GM13976 (cell line): ENCODE measurements around the gene EEF1AKMT1.

ENCODE experiments used
- DNase-seq: peaks from one replicate; pipeline ENCODE4 v3.0.0; 2012; ENCODE audit warnings: low spot score
- in situ Hi-C: fragments of 300-500 bp; cut with MboI; formaldehyde crosslinking; loops from one replicate; pipeline ENCODE4 v1.12.0; 2022; ENCODE audit warnings: low sequenced_read_pairs, mixed read lengths, inconsistent platforms; ENCODE audit not compliant: unreplicated experiment
- TF ChIP-seq, protein P1 (sequence below): IDR thresholded peaks from 2 replicates; pipeline ENCODE4 v1.5.1; 2012; ENCODE audit warnings: borderline replicate concordance, mild to moderate bottlenecking; ENCODE audit not compliant: insufficient read depth; ENCODE audit errors: extremely low read depth, missing control alignments, control extremely low read depth

EEF1AKMT1 gene

DNA sequence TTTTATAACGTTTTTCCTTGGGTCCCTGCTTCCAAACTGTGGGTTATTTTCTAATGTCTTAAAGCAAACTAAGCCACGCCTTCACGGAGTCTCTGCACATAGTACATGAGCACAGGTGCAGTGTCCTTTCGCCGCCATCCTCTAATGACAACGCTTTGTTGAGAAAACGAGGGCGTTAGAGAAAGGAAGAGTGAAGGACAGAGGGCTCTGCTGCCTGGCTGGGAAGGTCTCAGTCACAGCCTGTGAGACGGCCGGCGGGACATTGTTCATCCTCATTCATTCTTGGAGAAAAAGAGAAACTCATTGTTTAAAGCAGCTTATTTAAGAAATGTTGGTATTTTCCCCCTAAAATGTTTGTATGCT, 60.8 kb downstream of the EEF1AKMT1 start:
- TF ChIP-seq, protein P1, sequence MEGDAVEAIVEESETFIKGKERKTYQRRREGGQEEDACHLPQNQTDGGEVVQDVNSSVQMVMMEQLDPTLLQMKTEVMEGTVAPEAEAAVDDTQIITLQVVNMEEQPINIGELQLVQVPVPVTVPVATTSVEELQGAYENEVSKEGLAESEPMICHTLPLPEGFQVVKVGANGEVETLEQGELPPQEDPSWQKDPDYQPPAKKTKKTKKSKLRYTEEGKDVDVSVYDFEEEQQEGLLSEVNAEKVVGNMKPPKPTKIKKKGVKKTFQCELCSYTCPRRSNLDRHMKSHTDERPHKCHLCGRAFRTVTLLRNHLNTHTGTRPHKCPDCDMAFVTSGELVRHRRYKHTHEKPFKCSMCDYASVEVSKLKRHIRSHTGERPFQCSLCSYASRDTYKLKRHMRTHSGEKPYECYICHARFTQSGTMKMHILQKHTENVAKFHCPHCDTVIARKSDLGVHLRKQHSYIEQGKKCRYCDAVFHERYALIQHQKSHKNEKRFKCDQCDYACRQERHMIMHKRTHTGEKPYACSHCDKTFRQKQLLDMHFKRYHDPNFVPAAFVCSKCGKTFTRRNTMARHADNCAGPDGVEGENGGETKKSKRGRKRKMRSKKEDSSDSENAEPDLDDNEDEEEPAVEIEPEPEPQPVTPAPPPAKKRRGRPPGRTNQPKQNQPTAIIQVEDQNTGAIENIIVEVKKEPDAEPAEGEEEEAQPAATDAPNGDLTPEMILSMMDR, result no peak
- DNase-seq, result no peak
- in situ Hi-C loops, result loop anchor here (25.0 kb wide), 1 partner anchor 526 kb away; the partner anchor contains the start of gene GJB2

DNA sequence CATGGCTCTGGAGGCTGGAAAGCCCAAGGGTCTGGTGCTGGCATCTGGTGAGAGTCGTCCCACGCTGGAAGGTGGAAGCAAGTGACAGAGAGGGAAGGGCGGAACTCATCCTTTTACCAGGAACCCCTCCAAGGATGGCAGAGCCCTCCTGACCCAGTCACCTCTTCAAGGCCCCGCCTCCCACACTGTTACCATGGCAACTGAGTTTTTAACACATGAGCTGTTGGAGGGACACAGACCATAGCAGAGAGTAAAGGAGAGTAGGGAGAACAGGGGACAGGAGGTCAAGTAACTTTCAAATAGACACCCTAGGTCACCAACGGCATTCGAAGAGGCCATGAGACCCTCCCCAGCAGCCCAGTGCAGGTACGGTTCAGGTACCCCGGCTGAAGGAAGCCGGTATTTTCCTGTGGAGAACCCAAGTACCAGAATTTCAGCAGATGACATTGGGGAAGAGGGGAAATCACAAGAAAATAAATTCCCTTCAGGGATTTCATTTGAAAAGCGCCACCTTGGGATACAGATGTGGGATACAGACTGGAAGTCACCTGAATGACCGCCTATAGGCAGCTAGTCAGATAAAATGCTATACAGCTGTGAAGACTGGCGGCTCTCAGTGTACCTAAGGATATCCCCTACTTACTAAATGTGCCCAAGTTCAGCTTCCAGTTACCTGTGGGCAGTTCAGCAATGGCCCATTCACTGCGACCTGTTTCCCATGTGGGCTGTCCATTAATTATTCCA, 62.3 kb downstream of the EEF1AKMT1 start:
- in situ Hi-C loops, result loop anchor here (25.0 kb wide), 1 partner anchor 524 kb away; the partner anchor contains the start of gene GJB2
- no peak for DNase-seq
- TF ChIP-seq, protein P1, result no peak

DNA sequence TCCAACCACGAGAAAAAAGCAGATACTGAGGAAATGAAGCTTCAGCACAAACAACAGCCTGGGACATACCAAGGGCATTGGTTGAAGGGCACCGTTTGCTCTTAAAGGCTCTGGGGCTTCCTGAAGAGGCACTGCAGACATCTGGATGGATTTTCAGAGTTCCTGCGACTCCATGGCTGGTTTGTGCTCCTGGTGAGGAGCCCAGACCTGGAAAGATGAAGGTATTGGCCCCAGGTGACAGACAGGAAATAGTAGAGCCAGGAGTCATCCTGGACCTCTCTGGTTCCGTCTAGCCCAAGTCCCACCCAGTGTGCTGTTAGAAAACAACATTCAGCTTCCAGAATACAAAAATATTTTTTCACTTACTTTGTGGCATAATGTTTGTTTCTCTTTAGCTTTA, 64.0 kb downstream of the EEF1AKMT1 start:
- TF ChIP-seq, protein P1, result no peak
- DNase-seq, result no peak
- in situ Hi-C loops, result loop anchor here (10.0 to 25.0 kb wide), 2 partner anchors 215 to 522 kb away; partner anchors contain the start of gene GJB2

DNA sequence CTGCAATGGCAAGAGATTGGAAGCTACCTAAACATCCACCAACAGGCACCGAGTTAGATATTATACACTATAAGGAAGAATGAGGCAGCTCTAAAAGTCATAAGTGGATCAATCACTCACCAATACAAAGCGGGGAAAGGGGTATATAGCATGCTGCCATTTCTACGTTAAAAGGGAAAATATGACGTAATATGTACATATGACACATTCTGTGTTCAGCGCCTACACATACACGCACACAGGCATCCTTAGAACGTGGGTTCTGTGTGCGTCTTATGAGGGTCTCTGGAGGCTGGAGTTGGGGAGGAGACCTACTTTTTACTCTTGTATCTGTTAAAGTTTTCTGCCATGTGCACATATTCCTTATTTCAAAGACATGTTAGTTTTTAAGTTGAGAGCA, 64.4 kb downstream of the EEF1AKMT1 start:
- in situ Hi-C loops, result loop anchor here (10.0 to 25.0 kb wide), 2 partner anchors 215 to 522 kb away; partner anchors contain the start of gene GJB2
- DNase-seq, result no peak
- TF ChIP-seq, protein P1, result no peak

DNA sequence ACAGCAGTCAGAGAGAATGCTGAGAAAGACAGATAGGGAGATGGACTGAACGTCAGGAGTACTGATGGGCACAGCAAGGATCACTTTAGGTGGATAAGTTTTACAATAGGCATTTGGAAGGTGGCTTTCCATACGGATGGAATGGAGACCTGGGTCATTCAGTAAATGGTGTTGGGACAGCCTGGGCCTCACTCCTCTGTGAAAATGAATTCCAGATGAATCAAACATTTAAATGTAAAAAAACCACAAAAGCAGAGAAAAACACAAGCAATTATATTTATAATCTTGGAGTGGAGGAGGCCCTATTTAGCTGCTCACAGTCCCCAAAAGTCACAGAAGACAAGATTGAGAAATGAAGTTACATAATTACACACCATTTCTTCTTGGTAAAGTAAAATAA, 65.5 kb downstream of the EEF1AKMT1 start:
- in situ Hi-C loops, result loop anchor here (10.0 to 25.0 kb wide), 2 partner anchors 217 to 521 kb away; partner anchors contain the start of gene GJB2
- DNase-seq, result no peak

DNA sequence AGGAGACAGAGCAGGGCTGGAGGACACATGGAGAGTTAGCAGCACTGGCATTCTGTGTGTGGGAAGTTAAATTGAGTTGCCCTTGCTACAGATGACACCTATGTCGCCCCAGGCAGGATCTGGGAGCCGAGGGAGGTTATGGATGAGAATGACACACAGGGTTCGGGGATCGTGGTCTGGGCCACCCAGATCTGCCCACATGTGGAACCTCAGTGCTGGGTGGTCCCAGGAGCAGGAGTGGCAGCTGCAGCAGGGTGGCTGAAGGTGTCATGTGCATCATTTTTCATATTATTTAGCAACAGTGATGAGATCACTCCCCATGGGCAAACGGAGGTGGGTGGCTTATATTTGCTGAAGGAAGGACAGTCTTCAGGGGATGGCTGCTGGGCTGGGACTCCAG, 67.1 kb downstream of the EEF1AKMT1 start:
- in situ Hi-C loops, result loop anchor here (10.0 to 25.0 kb wide), 2 partner anchors 218 to 519 kb away; partner anchors contain the start of gene GJB2
- TF ChIP-seq, protein P1, result no peak
- no peak for DNase-seq

More for the DNA sequence above, 65.5 kb downstream of the EEF1AKMT1 start:
- TF ChIP-seq, protein P1, result no peak
